GM18508 (cell line): ENCODE data around the gene CCBE1.

ENCODE experiments used
- ATAC-seq: cut with Tn5 transposase; IDR thresholded peaks from one replicate; pipeline ENCODE4 v1.9.1; 2021; ENCODE audit warnings: moderate number of reproducible peaks; ENCODE audit not compliant: insufficient read depth, unreplicated experiment

The CCBE1 gene

GRCh38 chr18:59582395-59582794 lies 114.8 kb downstream of the CCBE1 start:
- no peak for ATAC-seq

GRCh38 chr18:59579509-59579908 lies 117.7 kb downstream of the CCBE1 start:
- ATAC-seq = no peak

GRCh38 chr18:59577386-59577655 lies 119.9 kb downstream of the CCBE1 start:
- ATAC-seq = no peak

- no peak for ATAC-seq
Measured at GRCh38 chr18:59576541-59577385, 120.5 kb downstream of the CCBE1 start.

GRCh38 chr18:59575995-59576394 lies 121.2 kb downstream of the CCBE1 start:
- ATAC-seq = no peak

GRCh38 chr18:59573962-59574361 lies 123.3 kb downstream of the CCBE1 start:
- ATAC-seq = no peak

- ATAC-seq = no peak
Measured at GRCh38 chr18:59571902-59572301, 125.3 kb downstream of the CCBE1 start.

GRCh38 chr18:59570796-59571195 lies 126.4 kb downstream of the CCBE1 start:
- no peak for ATAC-seq

GRCh38 chr18:59570101-59570775 lies 127.0 kb downstream of the CCBE1 start:
- no peak for ATAC-seq

GRCh38 chr18:59569390-59569791 lies 127.8 kb downstream of the CCBE1 start:
- no peak for ATAC-seq

GRCh38 chr18:59567431-59567830 lies 129.8 kb downstream of the CCBE1 start:
- no peak for ATAC-seq

- ATAC-seq = no peak
Measured at GRCh38 chr18:59566533-59566971, 130.7 kb downstream of the CCBE1 start.

- ATAC-seq = no peak
Measured at GRCh38 chr18:59565957-59566356, 131.3 kb downstream of the CCBE1 start.

- ATAC-seq = no peak
Measured at GRCh38 chr18:59564561-59564960, 132.7 kb downstream of the CCBE1 start.

GRCh38 chr18:59563176-59563785 lies 133.9 kb downstream of the CCBE1 start:
- no peak for ATAC-seq

- ATAC-seq = no peak
Measured at GRCh38 chr18:59562751-59563150, 134.5 kb downstream of the CCBE1 start.

GRCh38 chr18:59561612-59562011 lies 135.6 kb downstream of the CCBE1 start:
- no peak for ATAC-seq

GRCh38 chr18:59560556-59560955 lies 136.7 kb downstream of the CCBE1 start:
- no peak for ATAC-seq

- no peak for ATAC-seq
Measured at GRCh38 chr18:59559528-59559927, 137.7 kb downstream of the CCBE1 start.

- no peak for ATAC-seq
Measured at GRCh38 chr18:59555995-59556659, 141.1 kb downstream of the CCBE1 start.

- no peak for ATAC-seq
Measured at GRCh38 chr18:59554796-59555335, 142.4 kb downstream of the CCBE1 start.
